AG04450 (cell line): Measurements from ENCODE around the gene NOP16. TPM values are rescaled to one million over a fixed set of nuclear protein-coding genes. Genes with fewer than 3 reads are reported as not detected.

Source experiments
- CTCF ChIA-PET: fragments of 300-600, 350-600 bp; formaldehyde crosslinking; extraction: SDS; loops from one replicate; lab custom pipeline; 2022; ENCODE audit warnings: antibody characterized with exemption, inconsistent platforms; lab: Charles Lee
- POLR2A ChIA-PET: fragments of 350-600 bp; formaldehyde crosslinking; extraction: SDS; loops from one replicate; lab custom pipeline; 2021; ENCODE audit warnings: antibody characterized with exemption, inconsistent platforms; lab: Yijun Ruan, JAX
- DNase-seq: peaks from one replicate; pipeline ENCODE4 v3.0.0-alpha.2; 2011; ENCODE audit warnings: low read depth, low spot score
- H3K27ac ChIP-seq: one replicate; pipeline ENCODE4 v1.5.1; 2012; ENCODE audit warnings: low read depth, low read length, control low read depth
- H3K27me3 ChIP-seq: one replicate; pipeline ENCODE4 v1.6.0; 2012; ENCODE audit warnings: low read length; ENCODE audit not compliant: control insufficient read depth, insufficient read depth
- H3K4me3 ChIP-seq: 2 replicates; pipeline ENCODE4 v1.5.1; 2011; ENCODE audit warnings: mild to moderate bottlenecking, low read depth, low read length, control low read depth
- H3K9me3 ChIP-seq: 2 replicates; pipeline ENCODE4 v1.5.1; 2012; ENCODE audit warnings: low read length; ENCODE audit not compliant: control insufficient read depth, insufficient read depth
- CTCF ChIP-seq: IDR thresholded peaks from 2 replicates; pipeline ENCODE4 v1.5.1; 2011; ENCODE audit warnings: low read depth, low read length, control low read depth, inconsistent platforms
- polyA minus RNA-seq: library from RNA; depleted of rRNA, polyadenylated mRNA; stranded (reverse); fragments of >200 nt; gene quantifications from 2 replicates; pipeline ENCODE4 v1.2.3, GENCODE V29; 2011; rRNA and poly(A)+ RNA removed
- polyA plus RNA-seq: library from polyadenylated mRNA; depleted of rRNA; stranded (reverse); fragments of >200 nt; gene quantifications from 2 replicates; pipeline ENCODE4 v1.2.3, GENCODE V29; 2011; rRNA removed

Gene NOP16
- 29.3 and 29.4 TPM in 2 replicates for polyA plus RNA-seq
- polyA minus RNA-seq, result 13.3 and 15.4 TPM in 2 replicates

GRCh38 chr5:176388444-176389134 lies at the start of gene NOP16, which contains the start of gene HIGD2A:
NOP16 (minus strand) TSS chr5:176388598; CDS start chr5:176388539, 59 bp downstream.
HIGD2A (plus strand) TSS chr5:176388751; CDS start chr5:176388820, 69 bp downstream.
- H3K4me3 ChIP-seq, result peak within 1 kb of the TSS; percentile 98
- TF ChIP-seq CTCF, result no peak
- no peaks in the 10 kb centered on the region for H3K27me3 ChIP-seq
- peak within 1 kb of the TSS; percentile 94 for H3K27ac ChIP-seq
- CTCF ChIA-PET, result no interaction called here
- peak; percentile 96 for DNase-seq
- POLR2A ChIA-PET, result interaction anchor here (0.6 to 1.0 kb wide), 4 partner anchors 24 to 484 kb away, joined by 3 to 7 read pairs (median 4); partner anchors contain the start of gene RNF44
- no peaks in the 10 kb centered on the region for H3K9me3 ChIP-seq

DNA sequence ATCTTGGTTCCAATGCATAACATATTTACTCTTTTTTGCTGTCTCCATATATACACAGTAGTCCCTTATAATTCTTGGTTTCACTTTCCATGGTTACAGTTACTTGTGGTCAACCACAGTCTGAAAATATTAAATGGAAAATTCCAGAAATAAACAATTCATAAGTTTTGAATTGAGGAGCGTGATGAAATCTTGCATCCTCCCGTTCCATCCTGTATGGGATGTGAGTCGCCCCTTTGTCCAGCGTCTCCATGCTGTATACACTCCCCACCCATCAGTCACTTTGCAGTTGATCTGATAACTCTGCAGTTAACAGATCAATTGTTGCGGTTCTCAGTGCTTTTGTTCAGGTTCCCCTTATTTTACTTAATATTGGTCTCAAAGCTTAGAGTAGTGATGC lies 48.3 kb upstream of the NOP16 start:
- Histone ChIP-seq H3K27ac (no peak overlapping the region), H3K4me3 (no peak overlapping the region), H3K27me3 (no peaks in the 10 kb centered on the region), H3K9me3 (no peaks in the 10 kb centered on the region)
- DNase-seq, result no peak
- CTCF ChIA-PET, result interaction anchor here (0.6 to 3.9 kb wide), 2 partner anchors 10 to 23 kb away, joined by 3 to 30 read pairs; partner anchors contain the start of gene FAF2
- POLR2A ChIA-PET, result no interaction called here
- no peak for TF ChIP-seq CTCF

DNA sequence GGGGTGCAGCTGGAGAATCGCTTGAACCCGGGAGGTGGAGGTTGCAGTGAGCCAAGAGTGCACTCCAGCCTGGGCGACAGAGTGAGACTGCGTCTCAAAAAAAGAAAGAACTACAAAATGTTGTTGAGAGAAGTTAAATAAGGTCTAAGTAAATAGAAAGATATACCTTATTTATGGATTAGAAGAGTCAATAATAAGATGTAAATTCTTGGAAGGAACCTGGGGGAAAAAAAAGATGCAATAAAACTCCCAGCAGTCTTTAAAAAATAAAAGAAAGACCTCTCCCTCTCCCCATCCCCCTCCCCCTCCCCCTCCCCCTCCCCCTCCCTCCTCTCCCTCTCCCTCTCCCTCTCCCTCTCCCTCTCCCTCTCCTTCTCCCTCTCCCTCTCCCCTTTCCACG lies 44.3 kb upstream of the NOP16 start:
- no peak for TF ChIP-seq CTCF
- no peak overlapping the region for H3K27ac ChIP-seq
- CTCF ChIA-PET, result no interaction called here

GRCh38 chr5:176429972-176430371 lies 41.6 kb upstream of the NOP16 start:
- POLR2A ChIA-PET, result no interaction called here
- Histone ChIP-seq H3K4me3 (no peak overlapping the region), H3K27ac (no peak overlapping the region), H3K9me3 (peaks cover 4% of the 10 kb centered on the region; the same call in 1 of the 2 replicates), H3K27me3 (no peaks in the 10 kb centered on the region)
- CTCF ChIA-PET, result interaction anchor here (1.1 kb wide), 1 partner anchor 18 kb away, joined by 3 read pairs; no protein-coding TSS in a partner anchor
- DNase-seq, result no peak
- no peak for TF ChIP-seq CTCF

More for the DNA sequence above, 44.3 kb upstream of the NOP16 start:
- DNase-seq, result no peak
- POLR2A ChIA-PET, result interaction anchor here (0.7 kb wide), 1 partner anchor 132 kb away, joined by 4 read pairs; no protein-coding TSS in a partner anchor
- H3K9me3 ChIP-seq, result no peaks in the 10 kb centered on the region
- H3K27me3 ChIP-seq, result no peaks in the 10 kb centered on the region
- no peak overlapping the region for H3K4me3 ChIP-seq

GRCh38 chr5:176427971-176428370 lies 39.6 kb upstream of the NOP16 start:
- Histone ChIP-seq H3K27ac (no peak overlapping the region), H3K27me3 (no peaks in the 10 kb centered on the region), H3K9me3 (peaks cover 4% of the 10 kb centered on the region; the same call in 1 of the 2 replicates), H3K4me3 (no peak overlapping the region)
- no peak for DNase-seq
- CTCF ChIA-PET, result interaction anchor here (0.5 to 3.5 kb wide), 4 partner anchors 11 to 266 kb away, joined by 3 to 28 read pairs (median 4); partner anchors contain the start of gene FAF2
- no peak for TF ChIP-seq CTCF
- POLR2A ChIA-PET, result no interaction called here
